Measurements from ENCODE around the gene MAD1L1. TPM values are rescaled to one million over a fixed set of nuclear protein-coding genes. Genes with fewer than 3 reads are reported as not detected.

Gene MAD1L1
- total RNA-seq, 4 donors from 2014 or later, result 18.4 to 39.1 (median 25.7) TPM

GRCh38 chr7:2253021-2253420, 20.3 kb upstream of the MAD1L1 start:
- ATAC-seq (ENCODE audit: low FRiP score) (peak; percentile 76), DNase-seq (ENCODE audit: low spot score) (no peak)
- TF ChIP-seq, protein P1, sequence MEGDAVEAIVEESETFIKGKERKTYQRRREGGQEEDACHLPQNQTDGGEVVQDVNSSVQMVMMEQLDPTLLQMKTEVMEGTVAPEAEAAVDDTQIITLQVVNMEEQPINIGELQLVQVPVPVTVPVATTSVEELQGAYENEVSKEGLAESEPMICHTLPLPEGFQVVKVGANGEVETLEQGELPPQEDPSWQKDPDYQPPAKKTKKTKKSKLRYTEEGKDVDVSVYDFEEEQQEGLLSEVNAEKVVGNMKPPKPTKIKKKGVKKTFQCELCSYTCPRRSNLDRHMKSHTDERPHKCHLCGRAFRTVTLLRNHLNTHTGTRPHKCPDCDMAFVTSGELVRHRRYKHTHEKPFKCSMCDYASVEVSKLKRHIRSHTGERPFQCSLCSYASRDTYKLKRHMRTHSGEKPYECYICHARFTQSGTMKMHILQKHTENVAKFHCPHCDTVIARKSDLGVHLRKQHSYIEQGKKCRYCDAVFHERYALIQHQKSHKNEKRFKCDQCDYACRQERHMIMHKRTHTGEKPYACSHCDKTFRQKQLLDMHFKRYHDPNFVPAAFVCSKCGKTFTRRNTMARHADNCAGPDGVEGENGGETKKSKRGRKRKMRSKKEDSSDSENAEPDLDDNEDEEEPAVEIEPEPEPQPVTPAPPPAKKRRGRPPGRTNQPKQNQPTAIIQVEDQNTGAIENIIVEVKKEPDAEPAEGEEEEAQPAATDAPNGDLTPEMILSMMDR (IDR thresholded peaks at IDR 0.05), result no peak

DNA sequence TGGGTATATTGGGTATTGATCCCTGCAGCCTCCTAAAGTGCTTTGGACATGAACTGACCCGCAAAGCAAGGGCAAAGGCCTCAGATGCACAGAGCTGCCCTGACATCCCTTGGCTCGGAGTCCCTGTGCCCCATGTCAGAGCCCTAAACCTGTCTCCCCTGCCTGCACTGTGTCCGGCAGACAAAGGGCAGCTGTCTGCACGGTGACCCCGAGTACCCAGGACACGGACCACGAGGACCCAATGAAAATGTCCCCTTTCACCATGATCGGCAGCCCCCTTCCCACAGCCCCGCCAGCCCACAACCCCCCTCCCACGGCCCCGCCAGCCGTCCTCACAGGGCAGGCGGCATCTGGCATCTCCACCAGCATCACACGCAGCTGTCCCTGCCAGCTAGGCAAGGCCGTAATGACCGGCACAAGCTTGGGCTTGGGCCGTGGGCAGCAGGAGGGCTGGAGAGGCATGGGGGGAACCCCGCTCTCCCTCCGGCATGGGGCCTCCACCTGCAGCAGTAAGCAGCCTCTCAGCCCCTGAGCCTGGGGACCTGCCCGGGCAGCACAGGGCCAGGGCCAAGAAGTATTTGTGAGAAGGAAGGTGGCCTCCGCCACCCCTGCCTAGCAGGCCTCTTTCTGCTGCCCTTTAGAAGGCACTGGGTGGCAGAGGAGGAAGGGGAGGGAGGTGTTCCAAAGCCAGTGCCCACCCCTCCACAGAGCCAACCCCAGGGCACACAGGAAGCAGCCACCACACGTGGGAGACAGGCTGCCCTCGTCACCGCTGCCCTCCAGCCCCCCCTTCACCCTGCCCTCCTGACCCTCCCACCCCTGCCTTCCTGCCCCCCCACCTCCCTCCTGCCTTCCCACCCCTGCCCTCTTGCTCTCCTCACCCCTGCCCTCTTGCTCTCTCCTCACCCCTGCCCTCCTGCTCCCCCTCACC, 19.4 kb upstream of the MAD1L1 start:
- DNase-seq (ENCODE audit: low spot score) (no peak), ATAC-seq (ENCODE audit: low FRiP score) (no peak)
- TF ChIP-seq, protein P1 (IDR thresholded peaks at IDR 0.05), result no peak

GRCh38 chr7:2251381-2251780, 18.6 kb upstream of the MAD1L1 start:
- no peak for ATAC-seq (ENCODE audit: low FRiP score)
- TF ChIP-seq, protein P1 (IDR thresholded peaks at IDR 0.05), result no peak

GRCh38 chr7:2249744-2250323, 17.1 kb upstream of the MAD1L1 start:
- TF ChIP-seq, protein P1 (IDR thresholded peaks at IDR 0.05), result no peak
- DNase-seq (ENCODE audit: low spot score), result no peak
- ATAC-seq (ENCODE audit: low FRiP score), result no peak

More at GRCh38 chr7:2251381-2251780, 18.6 kb upstream of the MAD1L1 start:
- no peak for DNase-seq (ENCODE audit: low spot score)

- ATAC-seq (ENCODE audit: low FRiP score) (peak; percentile 20), DNase-seq (ENCODE audit: low spot score) (no peak)
- TF ChIP-seq, protein P1 (IDR thresholded peaks at IDR 0.05), result no peak
Measured at GRCh38 chr7:2248984-2249694, 16.4 kb upstream of the MAD1L1 start.

DNA sequence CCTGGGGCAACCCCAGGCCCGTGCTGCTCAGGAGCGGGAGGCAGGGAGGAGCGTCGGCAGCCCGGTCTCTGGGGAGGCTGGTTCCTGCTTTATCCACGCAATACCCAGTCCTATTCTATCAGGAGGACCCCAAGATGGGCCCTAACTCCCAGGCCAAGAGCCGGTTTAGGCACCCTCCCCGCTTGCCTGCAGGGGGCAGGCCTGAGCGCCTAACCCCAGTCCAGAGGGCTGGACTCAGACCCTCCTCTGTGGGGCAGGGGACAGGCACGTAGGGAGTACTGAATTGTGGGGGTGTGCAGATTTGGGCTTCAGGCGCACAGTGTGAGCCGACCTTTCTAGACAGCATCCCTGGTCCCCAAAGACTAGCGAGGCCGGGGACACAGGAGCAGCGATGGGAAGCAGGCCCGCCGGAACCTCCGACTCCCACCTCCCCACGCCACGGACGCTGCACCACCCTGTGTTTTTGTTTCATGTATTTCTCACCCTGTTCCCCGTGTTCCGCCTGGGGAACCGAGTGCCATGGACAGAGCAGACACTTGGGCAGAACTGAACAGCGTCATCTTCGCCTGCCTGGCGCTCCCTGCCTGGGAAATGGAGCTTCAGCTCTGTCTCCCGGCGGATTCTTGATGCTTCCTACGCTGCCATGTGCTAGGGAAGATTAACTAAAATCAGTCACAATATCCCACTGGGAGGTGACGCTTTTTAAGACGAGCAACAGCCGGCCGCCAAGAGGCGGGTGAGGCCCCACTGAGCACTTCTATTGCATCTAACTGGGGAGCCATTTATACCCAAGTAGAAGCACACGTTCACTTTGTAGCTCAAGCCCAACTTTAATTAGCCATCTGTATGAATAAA, 14.6 kb upstream of the MAD1L1 start:
- no peak for ATAC-seq (ENCODE audit: low FRiP score)

More for the DNA sequence above, 14.6 kb upstream of the MAD1L1 start:
- TF ChIP-seq, protein P1 (IDR thresholded peaks at IDR 0.05), result peak in 1 of 3 donors; percentile 18
- no peak for DNase-seq (ENCODE audit: low spot score)
